Non-pigmented ciliary epithelial cell (primary cell): ENCODE data around the gene P2RX1.

Experiments used
- DNase-seq: peaks from one replicate; pipeline ENCODE4 v3.0.0-alpha.2; 2010; ENCODE audit warnings: low read depth

Gene P2RX1

DNA sequence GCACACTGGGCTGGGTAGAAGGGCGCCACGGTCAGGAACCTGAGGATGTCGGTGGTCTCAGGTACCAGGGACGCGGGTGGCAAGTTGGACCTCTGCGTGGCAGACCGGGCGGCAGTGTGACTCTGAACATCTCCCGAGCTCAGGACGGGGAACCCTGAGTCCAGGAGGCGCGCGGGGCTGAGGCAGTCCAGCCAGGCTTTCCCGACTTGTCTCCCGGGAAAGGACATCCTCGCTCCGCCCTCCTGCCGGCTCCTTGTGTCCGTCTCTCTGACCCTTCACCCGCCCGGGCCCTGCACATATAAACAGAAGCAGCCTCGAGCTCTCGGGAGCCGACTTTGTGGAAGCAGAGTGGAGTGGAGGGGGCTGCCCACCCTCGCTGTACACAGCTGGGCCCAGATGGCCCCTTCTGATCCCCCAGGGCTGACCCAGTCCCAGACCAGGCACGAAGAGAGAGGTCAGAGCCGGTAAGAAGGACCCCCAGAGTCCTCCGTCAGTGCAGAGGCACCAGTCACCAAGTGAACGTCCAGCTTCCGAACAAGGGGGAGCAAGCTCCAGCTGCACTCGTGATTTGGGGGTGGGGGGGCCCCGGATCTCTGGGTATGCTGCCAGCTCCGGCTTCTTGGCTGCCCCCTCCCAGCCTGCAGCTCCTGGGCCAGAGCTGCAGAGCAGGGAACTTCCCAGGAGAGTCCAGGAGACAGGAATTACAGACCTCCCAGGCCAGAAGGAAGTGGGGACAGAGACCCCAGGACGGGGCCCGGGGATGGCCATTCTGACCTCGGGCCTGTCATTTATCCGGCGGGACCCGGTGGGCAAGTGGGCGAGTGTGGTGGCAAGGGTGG is 8.5 kb upstream of the P2RX1 start:
- DNase-seq, result no peak

DNA sequence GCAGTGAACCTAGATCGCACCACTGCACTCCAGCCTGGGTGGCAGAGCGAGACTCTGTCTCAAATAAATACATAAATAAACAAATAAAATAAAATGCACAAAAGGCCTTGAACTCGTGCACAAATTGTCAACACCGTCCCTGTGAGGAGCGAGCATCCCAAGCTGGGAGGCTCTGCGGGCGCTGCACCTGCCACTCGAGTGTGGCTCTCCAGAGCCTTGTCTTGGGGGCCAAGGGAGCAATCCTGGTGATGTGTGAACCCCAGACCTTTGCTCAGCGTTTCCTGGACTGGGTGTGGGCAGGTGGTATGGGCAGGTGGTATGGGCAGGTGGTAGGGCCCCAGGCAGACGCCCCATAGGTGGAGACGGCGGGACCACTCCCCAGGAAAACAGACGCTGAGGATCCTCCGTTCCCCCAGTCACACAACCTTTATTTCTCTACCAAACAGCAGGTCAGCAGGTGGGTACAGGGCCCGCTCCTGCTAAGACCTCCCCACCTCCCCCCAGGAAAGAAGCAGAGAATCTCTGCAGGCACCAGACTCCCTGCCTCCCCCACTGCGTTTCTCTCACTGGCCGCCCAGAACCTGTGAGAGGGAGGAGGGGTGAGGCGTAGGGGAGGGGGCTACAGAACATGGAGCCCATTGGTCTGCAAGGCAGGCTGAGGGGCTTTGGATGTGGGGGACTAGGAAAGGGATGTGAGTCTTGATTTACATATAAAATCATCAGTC is 7.4 kb upstream of the P2RX1 start:
- DNase-seq, result no peak

DNA sequence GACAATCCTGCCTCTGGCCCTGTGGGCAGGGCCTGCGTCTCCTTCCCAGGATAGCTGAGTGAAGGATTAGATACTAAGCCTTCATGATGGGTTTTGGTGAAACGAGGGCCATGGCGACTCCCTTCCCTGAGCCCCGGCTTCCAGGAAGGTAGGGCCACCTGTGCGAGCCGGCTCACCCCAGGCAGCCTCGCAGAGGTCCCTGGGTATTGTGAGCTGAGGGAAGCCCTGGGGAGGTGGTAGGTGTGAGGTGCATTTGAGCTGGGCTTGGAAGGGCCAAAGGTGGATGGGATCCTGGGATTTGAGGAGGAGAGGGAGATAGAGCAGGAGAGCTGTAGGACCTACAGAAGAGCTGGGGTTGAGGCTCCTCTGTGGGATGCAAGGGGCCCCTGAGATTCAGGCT is 6.5 kb upstream of the P2RX1 start:
- DNase-seq, result no peak

DNA sequence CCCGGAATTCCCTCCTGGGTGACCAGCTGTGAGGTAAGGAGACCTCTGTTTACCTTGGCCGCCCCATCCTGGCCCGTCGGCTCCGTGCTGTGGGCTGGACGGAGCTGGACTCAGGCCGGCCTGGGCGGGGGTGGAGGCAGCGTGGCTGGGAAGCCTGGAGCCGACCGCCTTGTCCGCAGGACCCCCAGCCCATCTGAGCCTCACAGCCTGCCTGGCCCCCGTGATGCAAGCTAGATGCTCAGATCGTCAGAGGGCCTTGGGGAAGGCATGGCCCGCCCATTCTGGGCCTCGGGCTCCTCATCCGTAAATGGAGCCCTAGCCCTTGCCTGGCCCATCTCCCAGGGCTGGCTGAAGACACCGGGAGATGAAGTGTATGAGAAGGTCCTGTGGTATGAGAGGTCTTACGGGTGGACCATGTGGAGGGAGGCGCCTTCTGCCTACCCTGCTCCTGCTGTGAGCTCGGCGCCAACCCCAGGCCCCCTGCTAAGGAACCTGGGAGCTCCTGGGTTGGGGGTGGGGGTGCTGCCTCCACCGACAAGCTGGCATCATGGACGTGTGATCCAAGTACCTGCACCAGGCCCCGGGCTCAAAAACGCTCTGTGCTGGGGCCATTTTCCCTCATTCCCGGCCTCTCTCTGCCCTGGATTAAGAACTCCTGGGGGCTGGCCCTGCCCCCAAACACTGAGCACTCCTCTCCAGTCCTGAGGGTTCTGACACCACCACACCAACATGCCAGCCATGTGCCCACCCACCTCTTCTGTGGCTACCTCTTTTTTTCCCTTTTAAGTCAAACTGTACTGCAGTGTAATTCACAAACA is 5.4 kb upstream of the P2RX1 start:
- no peak for DNase-seq

DNA sequence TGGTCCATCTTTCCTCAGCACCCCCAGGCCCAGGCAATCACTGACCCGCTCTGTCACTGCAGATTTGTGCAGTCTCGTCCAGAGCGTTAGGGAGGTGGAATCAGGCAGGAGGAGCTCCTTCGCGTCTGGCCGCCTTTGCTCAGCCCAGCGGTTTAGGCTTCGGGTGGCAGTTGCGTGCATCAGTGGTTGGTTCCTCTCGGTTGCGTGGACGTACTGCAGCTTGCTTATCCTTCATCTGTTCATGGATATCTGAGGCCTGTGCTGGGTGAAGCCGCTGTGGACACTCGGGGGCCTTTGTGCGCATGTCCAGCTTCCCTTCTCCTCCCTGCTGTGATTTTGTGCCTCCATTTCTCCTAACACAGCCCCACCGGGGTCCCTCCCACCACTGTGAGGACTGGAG is 4.7 kb upstream of the P2RX1 start:
- DNase-seq, result no peak

DNA sequence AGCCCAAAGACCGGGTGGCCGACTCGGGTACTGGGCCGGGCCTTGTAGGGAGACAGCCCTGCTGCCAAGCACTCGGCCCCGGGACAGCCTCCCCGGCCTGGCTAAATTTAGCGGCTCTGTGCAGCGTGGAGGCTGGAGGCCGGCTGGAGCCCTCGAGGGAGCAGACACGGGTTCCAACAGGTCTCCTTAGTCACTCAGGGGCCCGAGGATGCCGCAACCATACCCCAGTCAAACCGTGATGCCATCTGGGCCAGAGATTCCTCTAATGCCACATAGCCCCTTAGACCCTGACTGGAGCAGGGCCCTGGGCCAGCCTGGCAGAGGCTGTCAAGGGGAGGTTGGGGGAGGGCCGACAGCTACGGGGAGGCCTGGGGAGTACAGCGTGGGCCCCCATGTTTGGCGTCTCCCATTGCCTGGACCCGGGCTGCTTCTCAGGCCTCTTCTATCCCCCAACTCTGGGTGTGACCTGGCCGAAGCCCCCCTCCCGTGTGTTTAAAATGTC is 2.9 kb upstream of the P2RX1 start:
- DNase-seq, result no peak

DNA sequence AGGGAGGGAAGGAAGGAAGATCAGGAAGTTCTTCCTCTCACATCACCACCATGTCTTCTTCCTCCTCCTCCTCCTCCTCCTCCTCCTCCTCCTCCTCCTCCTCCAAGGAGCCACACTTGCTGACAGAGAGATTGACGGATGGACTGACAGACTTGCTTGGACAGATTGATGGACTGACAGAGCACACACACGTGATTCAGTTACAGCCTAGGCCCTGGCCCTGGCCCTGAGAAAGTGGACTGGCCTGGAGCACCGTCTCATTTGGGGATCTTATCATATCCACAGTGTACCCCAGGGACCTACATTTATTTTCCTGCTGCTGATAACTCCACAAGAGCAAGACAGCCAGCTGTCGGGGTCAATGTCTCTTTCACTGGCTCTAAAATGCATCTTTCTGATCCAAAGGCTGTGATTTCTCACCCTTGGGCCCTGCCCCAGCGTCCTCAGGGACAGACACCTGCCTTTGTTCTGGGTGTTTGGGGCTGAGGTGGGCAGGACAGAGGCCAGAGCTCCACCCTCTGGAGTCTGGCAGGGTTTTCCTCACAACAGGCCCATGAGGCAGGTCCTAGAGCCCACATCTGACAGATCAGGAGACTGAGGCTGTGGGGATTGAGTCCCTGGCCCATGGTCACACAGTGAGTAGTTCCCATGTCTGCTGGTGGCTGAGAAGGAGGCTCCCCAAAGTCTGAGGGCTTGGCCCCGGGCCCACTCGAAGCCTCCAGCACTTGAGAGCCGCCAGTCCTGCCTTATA is 2.3 kb upstream of the P2RX1 start:
- no peak for DNase-seq

DNA sequence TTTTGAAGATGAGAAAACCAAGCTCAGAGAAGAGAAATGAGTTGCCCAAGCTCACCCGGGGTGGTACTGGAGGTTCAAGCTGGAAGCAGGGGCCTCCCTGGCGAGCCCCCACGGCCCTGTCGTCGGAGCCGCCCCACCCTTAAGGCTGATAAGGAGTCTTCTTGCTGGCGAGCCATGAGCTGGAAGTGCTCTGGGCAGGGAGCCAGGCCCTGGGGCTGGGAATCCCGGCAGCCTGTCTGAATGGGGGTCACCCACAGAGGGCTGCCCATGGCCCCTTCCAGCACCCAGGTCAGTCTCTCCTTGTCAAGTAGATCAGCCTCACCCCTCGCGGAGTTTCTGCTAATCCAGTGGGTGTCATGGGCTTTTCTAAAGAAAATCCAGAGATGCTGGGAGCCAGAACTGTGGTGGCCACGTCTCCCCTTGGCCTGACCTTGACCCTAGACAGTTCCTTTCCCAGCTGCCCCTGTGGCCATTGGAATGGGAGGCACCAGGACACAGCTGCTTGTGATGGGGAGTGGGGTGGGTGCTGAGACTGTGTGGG is 1.2 kb upstream of the P2RX1 start:
- DNase-seq, result no peak

DNA sequence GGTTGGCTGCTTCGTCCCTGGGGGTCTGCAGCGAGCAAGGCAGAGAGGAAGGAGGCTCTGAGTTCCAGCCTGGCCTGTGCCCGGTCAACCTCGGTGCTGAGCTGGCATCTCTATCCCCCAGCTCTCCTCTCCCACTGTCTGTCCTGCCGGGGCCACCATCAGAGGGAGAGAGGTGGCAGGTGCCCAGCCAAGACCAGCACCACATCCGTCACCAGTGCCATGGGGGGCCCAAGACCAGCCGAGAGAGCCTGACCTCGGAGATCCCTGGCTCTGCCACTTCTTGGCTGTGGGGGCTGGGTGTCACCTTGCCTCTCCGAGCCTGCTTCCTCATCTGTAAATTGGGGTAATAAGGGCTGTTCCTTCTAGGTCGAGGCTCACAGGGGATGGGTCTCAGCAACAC is 560 bp upstream of the P2RX1 start:
- no peak for DNase-seq

DNA sequence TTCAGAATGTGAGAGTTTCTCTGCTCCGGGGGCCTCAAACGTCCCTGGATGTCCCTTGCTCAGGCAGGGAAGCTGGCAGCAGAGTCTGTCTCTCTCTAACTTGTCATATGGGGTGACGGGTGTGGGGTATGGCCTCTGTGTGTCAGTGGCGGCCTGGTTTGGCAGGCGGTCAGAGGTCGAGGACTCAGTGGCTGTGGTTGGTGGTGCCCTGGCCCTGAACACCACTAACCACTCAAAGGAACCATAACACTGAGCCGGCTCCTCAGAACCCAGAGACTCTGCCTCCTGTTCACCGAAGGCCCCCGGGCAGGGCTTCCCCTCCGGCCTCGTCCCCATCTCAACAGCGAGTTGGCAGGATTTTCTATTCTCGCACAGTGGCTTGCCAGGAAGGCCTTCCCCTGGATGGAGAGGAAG is 677 bp downstream of the P2RX1 start:
- DNase-seq, result no peak

DNA sequence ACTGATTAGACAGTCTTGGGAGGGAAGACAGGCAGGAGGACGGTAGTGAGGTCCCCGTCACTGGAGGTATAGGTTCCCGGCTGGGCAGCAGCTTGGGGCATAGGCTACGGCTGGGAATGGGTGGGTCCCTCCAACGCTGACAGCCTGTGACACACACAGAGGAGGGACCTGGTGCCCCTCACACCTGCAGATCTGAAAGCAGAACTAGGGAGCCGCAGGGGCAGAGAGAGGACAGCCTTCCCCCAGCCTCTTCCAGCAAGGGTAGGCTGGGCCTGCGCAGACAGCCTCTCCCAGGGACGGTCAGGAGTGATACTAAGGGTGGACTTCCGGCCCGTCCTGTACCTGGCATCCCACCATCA is 2.0 kb downstream of the P2RX1 start:
- DNase-seq, result no peak

DNA sequence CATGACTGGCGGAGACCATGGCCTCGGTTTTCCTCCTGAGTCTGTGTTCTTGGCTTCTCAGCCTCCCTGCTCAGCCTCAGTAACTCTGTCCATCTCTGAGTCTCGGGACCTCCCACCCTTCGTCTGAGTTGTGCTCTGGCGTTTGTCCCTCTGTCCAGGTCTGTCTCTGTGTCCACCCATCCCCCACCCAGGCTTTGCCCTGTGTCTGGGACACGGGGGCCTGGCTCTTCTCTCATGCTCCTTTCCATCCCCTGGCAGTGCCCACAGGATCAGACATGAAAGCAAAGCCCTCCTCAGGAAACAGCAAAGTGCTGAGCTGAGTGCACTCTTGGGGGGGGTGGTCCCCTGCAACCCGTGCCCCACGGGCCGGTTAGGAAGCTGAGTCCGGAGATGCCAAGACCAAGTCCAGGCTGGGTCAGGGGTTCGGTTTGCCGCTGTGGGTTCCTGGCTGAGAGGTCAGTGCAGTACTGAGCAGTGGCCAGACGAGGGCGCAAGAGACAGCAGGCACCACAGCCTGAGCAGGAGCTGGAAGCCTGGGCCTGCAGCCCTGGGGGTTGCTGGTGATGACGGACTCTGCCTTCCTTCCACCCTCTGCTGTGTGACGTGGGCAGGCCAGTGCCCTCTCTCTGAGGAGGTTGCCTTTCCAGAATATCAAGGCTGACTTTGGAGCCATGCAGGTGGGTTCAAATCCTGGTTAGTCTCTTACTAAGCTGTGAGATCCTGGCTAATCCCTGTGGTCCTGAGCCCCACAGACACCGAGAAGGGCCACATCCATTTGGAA is 2.5 kb downstream of the P2RX1 start:
- DNase-seq, result no peak

DNA sequence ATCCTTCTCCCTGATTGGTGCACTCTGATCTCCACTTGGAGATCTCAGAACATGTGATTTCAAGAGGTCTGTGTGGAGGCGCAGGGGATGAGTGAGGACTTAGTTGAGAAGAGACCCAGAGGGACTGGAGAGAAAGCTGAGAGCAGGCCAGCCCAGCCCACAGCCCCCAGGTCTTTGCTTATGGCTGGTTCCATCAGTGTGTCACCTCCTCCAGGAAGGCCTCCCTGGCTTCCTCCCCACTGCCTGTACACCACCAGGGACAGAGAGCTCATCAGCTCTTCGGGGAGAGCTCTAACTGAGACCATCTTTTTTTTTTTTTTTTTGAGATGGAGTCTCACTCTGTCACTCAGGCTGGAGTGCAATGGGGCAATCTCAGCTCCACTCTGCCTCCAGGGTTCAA is 3.4 kb downstream of the P2RX1 start:
- no peak for DNase-seq

DNA sequence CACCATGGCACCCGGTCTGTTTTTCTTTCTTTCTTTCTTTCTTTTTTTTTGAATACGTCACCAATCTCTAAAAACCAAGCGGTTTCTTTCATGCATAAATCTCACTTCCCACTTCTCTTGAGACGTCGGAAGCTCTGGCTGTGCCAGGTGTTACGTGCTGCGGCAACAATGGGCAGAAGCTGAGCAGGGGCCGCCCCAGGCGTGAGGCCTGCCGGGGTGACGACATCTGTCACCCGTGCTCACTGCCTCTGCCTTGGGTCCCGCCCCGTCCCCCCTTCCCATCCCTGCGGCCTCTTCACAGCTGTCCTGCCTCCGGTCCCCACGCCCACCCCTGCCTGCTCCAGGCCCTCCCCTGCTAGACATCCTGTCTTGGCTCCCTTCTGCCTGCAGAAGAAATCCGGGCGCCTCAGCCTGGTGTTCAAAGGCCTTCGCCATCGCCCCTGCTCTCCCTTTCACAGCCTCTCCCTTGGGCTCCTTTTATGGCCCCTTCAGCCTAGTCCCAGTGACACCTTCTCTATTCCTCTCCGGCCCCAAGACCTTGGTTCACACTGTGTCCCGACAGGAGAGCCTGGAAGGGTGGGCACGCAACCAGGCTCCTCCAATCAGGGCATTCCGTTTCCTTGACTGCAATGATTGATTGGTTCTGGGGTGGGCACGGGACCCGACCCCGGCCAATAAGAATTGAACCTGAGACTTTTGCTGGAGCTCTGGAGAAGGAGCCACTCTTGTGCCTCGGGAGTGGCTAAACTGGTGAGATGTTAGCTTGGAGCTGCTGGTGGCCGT is 4.8 kb downstream of the P2RX1 start:
- DNase-seq, result no peak

DNA sequence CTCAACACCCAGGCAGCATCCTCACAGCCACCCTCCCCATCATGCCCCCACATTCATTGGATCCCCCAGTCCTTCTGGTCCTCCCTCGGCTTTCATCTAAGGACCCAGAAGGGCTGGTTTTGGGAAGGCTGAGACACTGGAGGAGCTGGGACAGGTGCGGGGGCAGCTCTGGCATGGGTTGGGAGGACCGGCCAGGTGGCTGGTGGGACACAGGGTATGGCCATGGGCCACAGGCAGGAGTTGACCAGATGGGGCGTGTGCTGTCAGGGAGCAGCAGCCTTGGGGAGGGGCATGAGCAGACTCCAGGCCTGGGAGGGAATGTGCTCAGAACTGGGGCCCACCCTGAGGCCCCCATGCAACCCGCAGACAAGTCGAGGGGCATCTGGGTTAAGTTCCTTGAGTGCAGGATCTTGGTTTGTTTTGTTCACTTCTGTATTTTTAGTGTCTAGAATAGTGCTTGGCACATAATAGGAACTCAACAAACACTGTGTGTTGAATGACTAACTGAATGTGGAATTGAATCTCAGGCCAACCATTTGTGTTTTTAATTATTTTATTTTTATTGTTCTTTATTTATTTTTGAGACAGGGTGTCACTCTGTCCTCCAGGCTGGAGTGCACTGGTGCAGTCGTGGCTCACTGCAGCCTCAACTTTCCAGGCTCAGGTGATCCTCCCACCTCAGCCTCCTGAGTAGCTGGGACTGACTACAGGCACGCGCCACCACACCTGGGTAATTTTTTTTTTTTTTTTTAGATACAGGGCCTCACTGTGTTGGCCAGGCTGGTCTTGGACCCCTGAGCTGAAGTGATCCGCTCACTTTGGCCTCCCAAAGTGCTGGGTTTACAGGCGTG is 5.6 kb downstream of the P2RX1 start:
- no peak for DNase-seq

DNA sequence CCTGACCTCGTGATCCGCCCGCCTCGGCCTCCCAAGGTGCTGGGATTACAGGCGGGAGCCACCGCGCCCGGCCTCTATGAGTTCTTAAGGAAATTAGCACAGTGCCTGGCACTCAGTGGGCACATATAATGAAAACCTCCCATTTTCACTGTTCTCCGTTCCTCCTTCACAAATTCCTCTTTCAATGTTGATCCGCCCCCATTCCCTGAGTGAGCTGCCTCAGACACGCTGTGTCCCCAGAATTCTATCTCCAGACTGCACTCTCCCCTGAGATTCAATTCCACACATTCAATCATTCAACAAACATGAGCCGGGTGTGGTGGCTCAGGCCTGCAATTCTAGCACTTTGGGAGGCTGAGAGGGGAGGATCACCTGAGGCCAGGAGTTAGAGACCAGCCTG is 7.0 kb downstream of the P2RX1 start:
- DNase-seq, result no peak

DNA sequence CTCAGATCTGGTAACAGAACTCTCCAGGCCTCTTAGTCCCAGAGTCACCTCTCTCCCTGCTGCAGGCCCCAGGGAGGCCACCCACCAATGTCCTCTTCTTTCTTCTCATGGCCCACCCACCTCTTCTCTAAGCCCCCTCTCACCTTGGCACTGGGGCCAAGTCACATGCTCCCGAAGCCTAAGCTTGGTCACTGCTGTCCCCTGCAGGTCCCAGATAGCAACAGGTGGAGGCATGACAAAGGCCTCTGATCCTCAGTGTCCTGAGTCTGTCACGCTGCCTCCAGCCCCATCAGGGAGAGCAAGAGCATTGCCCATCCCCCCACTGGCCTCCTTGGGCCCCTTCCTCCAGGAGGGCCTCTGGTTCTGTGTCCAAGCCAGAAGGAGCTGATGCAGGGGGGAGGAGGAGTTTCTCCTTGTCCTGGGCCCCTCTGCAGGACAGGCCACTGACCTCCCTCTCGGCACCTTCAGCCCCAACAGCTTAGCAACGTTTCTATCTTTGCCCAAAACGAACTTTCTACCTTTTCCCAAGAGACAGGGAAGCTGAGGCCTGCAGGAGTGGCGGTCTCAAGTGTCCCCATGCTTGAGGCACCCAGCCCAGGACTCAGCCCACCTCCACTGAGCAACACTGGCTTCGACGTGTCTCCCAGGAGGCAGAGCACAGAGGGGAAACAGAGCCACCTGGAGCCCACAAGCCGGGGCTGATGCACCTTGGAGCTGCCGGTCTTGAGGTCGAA is 8.6 kb downstream of the P2RX1 start:
- no peak for DNase-seq

DNA sequence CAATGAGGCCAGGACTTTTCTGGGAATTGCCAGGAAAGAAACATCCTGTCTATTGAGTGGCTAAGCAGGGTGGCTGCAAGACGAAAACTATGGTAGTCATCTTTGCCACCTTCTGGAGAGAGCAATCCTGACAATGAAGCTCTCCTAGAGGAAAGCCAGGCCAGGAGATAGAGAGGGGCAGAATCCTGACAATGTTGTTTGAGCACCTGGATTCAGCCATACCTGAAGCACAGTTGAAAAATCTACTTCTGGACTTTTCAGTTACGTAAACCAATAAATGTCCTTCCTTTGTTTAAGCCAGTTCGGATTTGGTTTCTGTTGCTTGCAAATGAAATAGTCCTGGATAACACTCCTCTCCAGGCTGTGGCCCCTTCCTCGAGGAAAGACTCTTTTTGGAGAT is 9.4 kb downstream of the P2RX1 start:
- no peak for DNase-seq
